Loucy (cell line): Measurements from ENCODE around the gene FAM217B.

ENCODE experiments used
- EZH2phosphoT487 ChIP-seq: fragments of 200-600 bp; IDR thresholded peaks from 2 replicates; pipeline ENCODE4 v1.6.1; 2018; ENCODE audit warnings: antibody characterized with exemption, mild to moderate bottlenecking, moderate library complexity, borderline replicate concordance
- TF ChIP-seq, protein P1 (sequence below): fragments of 200-600 bp; sonication (generic); conservative IDR thresholded peaks from 2 replicates; pipeline ENCODE4 v1.5.1; 2014; ENCODE audit warnings: mild to moderate bottlenecking, antibody characterized with exemption, low read length

DNA sequence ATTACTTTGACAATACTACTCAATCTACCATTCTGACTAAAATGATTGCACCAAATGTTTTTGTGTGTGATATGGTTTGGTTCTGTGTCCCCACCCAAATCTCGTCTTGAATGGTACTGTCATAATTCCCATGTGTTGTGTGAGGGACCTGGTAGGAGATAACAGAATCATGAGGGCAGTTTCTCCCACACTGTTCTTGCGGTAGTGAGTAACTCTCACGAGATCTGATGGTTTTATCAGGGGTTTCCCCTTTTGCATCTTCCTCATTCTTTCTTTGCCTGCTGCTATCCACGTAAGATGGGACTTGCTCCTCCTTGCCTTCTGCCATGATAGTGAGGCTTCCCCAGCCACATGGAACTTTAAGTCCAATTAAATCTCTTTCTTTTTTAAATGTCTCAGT, 27.6 kb upstream of the FAM217B start:
- TF ChIP-seq, protein P1, sequence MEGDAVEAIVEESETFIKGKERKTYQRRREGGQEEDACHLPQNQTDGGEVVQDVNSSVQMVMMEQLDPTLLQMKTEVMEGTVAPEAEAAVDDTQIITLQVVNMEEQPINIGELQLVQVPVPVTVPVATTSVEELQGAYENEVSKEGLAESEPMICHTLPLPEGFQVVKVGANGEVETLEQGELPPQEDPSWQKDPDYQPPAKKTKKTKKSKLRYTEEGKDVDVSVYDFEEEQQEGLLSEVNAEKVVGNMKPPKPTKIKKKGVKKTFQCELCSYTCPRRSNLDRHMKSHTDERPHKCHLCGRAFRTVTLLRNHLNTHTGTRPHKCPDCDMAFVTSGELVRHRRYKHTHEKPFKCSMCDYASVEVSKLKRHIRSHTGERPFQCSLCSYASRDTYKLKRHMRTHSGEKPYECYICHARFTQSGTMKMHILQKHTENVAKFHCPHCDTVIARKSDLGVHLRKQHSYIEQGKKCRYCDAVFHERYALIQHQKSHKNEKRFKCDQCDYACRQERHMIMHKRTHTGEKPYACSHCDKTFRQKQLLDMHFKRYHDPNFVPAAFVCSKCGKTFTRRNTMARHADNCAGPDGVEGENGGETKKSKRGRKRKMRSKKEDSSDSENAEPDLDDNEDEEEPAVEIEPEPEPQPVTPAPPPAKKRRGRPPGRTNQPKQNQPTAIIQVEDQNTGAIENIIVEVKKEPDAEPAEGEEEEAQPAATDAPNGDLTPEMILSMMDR = no peak
- TF ChIP-seq EZH2phosphoT487 = no peak
